DMS153 (cell line): ENCODE results near the gene PDGFC.

Experiments
- DNase-seq: peaks from one replicate; lab custom pipeline; 2025; lab: John Stamatoyannopoulos, UW

Gene PDGFC

DNA sequence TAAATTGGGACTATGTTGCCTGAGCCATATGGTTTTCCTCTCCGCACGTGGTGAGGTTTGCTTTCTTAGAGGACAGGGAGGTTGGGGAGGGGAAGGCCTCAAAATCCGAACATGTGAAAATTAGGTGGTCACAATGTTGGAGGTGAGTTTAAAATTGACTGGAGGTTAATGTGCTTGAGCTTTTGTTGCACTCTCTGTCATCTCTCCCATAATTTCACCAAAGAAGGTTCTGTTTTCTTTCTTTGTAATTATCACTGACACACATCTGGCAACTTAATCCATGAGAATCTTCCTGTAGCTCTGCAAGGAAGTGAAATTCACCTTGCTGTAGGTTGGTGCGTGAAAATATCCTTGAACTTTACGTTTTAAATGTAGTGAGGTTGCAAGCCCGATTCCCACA, 225.5 kb downstream of the PDGFC start:
- DNase-seq: no peak

DNA sequence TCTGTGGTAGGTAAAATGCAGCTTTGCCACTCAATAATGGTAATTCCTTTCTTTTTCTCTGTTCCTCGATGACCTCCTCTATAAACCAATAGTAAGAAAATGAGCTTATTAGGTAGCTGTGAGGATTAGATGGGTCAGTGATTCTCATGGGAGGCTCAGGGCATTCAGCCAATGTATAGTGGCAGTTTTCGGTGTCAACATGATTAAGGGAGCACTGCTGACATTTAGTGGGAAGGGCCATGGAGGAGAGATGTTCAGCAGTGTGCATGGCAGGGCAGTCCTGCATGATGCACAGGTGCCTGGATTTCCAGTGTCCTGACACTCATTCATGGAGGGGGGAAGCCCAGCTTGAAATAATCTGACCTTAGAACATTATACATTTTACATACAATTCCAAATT, 232.8 kb downstream of the PDGFC start:
- no peak for DNase-seq

- DNase-seq: no peak
Observed at GRCh38 chr4:156734965-156735895, 236.4 kb downstream of the PDGFC start.

GRCh38 chr4:156733582-156733981, 238.0 kb downstream of the PDGFC start:
- DNase-seq: no peak

GRCh38 chr4:156732634-156733033, 239.0 kb downstream of the PDGFC start:
- no peak for DNase-seq

- DNase-seq: no peak
Observed at GRCh38 chr4:156729416-156729815, 242.2 kb downstream of the PDGFC start.

- no peak for DNase-seq
Observed at GRCh38 chr4:156725257-156725656, 246.3 kb downstream of the PDGFC start.

DNA sequence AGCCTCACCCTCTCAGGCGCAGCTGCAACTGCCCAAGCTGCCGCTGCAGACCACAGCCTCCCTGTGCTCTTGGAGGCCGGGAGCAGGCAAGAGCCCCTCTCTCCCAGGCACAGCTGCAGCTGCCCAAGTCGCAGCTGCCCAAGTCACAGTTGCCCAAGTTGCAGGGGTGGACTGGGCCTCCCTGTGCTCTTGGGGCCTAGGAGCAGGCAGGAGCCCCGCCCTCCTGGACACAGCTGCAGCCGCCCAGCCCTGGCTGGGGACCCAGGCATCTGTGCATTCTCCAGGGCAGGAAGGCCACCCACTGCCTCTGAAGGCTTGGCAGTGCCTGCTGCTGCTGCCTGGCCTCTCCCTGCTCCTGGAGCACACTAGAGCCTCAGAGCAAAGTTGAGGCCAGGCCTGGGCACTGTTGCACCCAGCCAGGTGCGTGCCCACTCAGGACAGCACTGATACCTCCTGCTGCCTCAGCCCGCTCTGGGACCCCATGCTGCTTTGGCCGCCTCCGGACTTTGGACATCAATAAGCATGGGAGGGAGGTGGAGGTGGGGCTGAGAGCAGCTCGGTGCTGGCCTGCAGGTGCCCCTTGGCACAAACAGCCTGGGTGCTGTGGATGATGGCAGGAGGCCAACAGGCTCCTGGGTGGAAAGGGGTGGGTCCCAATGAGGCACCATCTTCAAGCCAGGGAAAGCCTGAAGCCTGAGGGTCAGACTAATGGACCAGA, 247.5 kb downstream of the PDGFC start:
- DNase-seq: no peak

DNA sequence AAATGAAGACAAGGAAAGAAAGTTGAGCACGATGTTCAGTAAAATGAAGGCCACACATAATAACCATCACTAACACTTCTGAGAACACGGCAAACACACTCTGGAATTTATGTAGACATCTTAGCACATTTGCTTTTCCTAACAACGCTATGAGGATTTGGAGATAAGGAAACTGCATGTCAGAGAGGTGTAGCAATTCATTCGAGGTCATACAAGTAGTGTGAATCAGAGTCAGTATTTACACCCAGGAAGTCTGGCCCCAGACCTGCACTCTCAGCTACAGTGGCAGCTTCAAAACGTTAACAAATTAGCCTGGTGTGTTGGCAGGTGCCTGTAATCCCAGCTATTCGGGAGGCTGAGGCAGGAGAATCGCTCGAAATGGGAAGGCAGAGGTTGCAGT, 253.4 kb downstream of the PDGFC start:
- no peak for DNase-seq

- DNase-seq: no peak
Observed at GRCh38 chr4:156711193-156711590, 260.4 kb downstream of the PDGFC start.
